HEK293T (cell line): Measurements from ENCODE around the gene RGS7.

Source experiments
- FOXA1 ChIP-seq: fragments of 450-650 bp; IDR thresholded peaks from 2 replicates; pipeline ENCODE4 v1.6.1; 2016; ENCODE audit warnings: mild to moderate bottlenecking
- L3MBTL2 ChIP-seq: fragments of 450-650 bp; conservative IDR thresholded peaks from 2 replicates; pipeline ENCODE4 v1.6.1; 2016; ENCODE audit warnings: mild to moderate bottlenecking
- PKNOX1 ChIP-seq: fragments of 450-650 bp; IDR thresholded peaks from 2 replicates; pipeline ENCODE4 v1.6.1; 2016
- SP1 ChIP-seq: fragments of 450-650 bp; IDR thresholded peaks from 2 replicates; pipeline ENCODE4 v1.6.1; 2017
- ZNF384 ChIP-seq: fragments of 450-650 bp; IDR thresholded peaks from 2 replicates; pipeline ENCODE4 v1.6.1; 2016

GRCh38 chr1:240739139-240739538 lies 617.9 kb downstream of the RGS7 start:
- TF ChIP-seq SP1 (no peak), FOXA1 (no peak), PKNOX1 (no peak), ZNF384 (no peak), L3MBTL2 (no peak)
